Measurements from ENCODE around the gene APBB1. TPM values are rescaled to one million over a fixed set of nuclear protein-coding genes. Genes with fewer than 3 reads are reported as not detected.

The APBB1 gene
- total RNA-seq (2014; rRNA removed; shearing (Covaris generic); ENCODE audit: low replicate concordance): not detected in 2 replicates

DNA sequence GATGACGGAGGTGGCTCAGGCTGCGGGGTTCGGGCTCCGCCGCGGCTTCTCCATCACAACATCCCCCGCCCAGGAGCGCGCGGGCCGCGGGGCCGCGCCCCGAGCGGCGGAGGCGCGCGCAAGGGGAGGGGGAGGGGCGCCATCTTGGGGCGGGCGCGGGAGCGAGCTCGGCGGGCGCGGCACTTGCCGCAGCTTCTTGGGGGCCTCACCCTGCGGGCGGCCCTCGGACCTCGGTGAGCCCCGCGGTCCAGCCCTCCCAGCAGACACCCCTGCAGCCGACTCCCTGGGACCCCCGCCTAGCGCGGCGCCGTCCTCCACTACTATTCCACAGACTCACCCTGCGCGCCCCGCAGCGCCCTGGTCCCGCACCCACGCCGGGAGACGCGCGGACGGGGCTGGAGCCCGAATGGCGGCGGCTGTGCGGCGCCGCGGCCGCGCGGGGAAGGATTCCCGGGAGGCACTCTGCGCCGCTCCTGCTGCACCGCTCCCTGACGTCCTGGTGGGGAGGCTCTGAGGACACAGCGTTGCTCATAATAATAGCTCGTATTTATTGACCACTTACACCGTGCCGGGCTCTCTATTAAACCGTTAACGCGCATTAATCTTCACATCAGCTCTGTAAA is at the start of gene APBB1:
APBB1 (minus strand) TSS at position 86 of the 623 bp plus-strand sequence. CDS start 7,747 bp downstream, outside the sequence.
- Histone ChIP-seq H3K4me3 (ENCODE audit: low read length) (no peak within 1 kb of the TSS), H3K4me2 (ENCODE audit: low read depth, low read length, poor library complexity, severe bottlenecking) (no peak within 1 kb of the TSS), H3K9me3 (ENCODE audit: low read length) (no peaks in the 10 kb centered on the region), H3K27ac (ENCODE audit: low read length) (no peak within 1 kb of the TSS), H3K9ac (ENCODE audit: low read length) (no peak within 1 kb of the TSS), H3K4me1 (ENCODE audit: low read length) (no peaks in the 10 kb centered on the region), H3K9me2 (replicated peaks; ENCODE audit: insufficient read depth, low read length) (no peaks in the 10 kb centered on the region), H2AFZ (ENCODE audit: low read length) (no peak within 1 kb of the TSS), H3K36me3 (ENCODE audit: insufficient read depth, low read length) (no peaks in the 10 kb centered on the region), H3K79me2 (ENCODE audit: low read length) (no peaks in the 10 kb centered on the region), H3K27me3 (ENCODE audit: low read length) (no peaks in the 10 kb centered on the region), H4K20me1 (ENCODE audit: insufficient read depth, low read depth, low read length) (no peaks in the 10 kb centered on the region)
- DNase-seq: no peak

DNA sequence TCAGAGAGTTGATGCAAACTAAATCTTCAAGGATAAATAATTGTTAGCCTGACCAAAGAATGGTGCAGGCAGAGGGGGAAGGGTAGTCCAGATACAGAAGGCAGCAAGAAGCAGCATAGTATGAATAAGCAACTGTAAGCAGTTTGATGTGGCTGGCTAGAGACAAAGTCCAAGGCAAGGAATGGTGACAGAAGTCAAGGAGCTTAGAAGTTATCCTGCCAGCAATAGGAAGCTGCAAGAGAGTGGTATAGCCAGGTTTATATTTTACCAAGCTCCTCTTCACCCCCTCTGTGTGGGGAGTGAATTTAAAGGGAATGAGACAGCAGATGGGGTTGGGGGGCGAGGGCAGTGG is 40.2 kb upstream of the APBB1 start:
- peaks cover 16% of the 10 kb centered on the region for H3K4me1 ChIP-seq (ENCODE audit: low read length)
- no peaks in the 10 kb centered on the region for H4K20me1 ChIP-seq (ENCODE audit: insufficient read depth, low read depth, low read length)
- H3K27me3 ChIP-seq (ENCODE audit: low read length): no peaks in the 10 kb centered on the region
- no peak overlapping the region for H3K4me3 ChIP-seq (ENCODE audit: low read length)
- no peaks in the 10 kb centered on the region for H3K36me3 ChIP-seq (ENCODE audit: insufficient read depth, low read length)
- H3K9me3 ChIP-seq (ENCODE audit: low read length): no peaks in the 10 kb centered on the region
- H3K79me2 ChIP-seq (ENCODE audit: low read length): no peaks in the 10 kb centered on the region
- H3K27ac ChIP-seq (ENCODE audit: low read length): no peak overlapping the region
- H3K9me2 ChIP-seq (replicated peaks; ENCODE audit: insufficient read depth, low read length): no peaks in the 10 kb centered on the region
- H3K4me2 ChIP-seq (ENCODE audit: low read depth, low read length, poor library complexity, severe bottlenecking): no peak overlapping the region
- DNase-seq: no peak
- H2AFZ ChIP-seq (ENCODE audit: low read length): no peak overlapping the region
- no peak overlapping the region for H3K9ac ChIP-seq (ENCODE audit: low read length)

DNA sequence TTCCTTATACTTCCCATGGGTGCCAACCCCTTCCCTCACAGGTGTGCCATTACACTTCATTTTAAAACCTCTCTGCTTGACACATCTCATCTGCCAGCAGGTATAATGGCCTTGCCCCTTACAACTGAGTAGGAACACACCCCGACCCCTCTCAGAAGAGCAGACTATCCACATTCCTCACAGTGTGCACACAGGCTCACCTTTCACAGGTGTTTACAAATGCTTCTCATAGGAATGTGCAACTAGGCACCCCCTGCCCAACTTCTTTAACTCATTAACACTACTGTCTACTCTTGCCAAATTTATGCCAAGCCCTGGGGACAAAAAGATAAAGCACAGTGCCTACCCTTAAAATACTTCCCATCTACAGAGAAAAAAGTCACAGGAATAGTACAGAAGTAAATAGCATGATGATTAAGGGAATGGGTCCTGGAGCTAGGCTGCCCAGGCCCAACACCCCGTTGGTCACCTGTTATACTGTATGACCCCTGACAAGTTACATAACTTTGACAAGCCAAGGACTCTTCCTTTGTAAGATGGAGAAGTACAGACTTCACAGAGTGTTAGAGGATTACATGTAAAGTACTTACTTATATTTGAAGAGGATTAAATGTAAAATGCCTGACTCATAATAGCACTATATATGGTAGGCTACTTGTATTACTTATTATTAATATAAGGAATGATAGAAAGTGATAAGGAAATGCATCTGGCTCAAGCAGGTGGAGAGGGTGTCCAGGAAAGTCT is 39.6 kb upstream of the APBB1 start:
- Histone ChIP-seq H2AFZ (ENCODE audit: low read length) (no peak overlapping the region), H3K9ac (ENCODE audit: low read length) (no peak overlapping the region), H3K4me2 (ENCODE audit: low read depth, low read length, poor library complexity, severe bottlenecking) (no peak overlapping the region), H3K4me3 (ENCODE audit: low read length) (no peak overlapping the region), H3K27me3 (ENCODE audit: low read length) (no peaks in the 10 kb centered on the region), H3K27ac (ENCODE audit: low read length) (no peak overlapping the region), H3K9me3 (ENCODE audit: low read length) (no peaks in the 10 kb centered on the region), H3K4me1 (ENCODE audit: low read length) (peaks cover 16% of the 10 kb centered on the region), H3K36me3 (ENCODE audit: insufficient read depth, low read length) (no peaks in the 10 kb centered on the region), H3K9me2 (replicated peaks; ENCODE audit: insufficient read depth, low read length) (no peaks in the 10 kb centered on the region), H3K79me2 (ENCODE audit: low read length) (no peaks in the 10 kb centered on the region), H4K20me1 (ENCODE audit: insufficient read depth, low read depth, low read length) (no peaks in the 10 kb centered on the region)
- DNase-seq: no peak

DNA sequence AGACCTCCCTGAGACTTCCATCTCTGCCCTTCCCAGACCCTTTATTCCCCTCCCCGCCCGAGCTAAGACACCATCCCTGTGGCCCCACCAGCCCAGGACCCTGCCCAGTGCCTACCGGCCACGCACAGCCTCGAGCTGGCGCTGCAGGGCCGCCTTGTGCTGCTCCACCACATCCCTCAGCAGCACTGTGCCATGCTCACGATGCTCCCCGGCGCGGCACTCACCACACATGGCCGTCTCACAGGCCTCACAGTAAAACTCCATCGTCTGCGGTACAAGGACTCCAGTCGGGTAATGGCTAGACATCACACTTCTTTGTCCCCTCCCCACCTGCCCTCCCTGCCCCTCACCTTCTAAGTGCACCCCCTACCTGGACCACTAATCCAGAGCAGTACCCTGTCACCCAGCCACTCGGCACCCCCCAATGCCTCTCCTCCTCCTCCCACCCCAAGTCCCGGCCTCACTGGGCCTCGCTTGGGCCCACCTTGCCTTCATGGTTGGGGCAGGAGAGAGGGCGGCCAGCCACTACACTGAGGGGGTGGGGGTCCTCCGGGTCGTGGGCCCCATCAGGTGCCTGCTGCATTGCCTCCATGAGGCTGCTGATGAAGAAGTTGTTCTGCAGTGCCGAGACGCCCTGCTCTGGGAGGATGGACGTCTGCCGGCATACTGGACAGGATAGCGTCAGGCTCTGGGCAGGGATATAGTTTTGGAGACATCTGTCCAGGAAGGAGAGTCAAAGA is 38.9 kb upstream of the APBB1 start:
- DNase-seq: no peak
- Histone ChIP-seq H3K4me1 (ENCODE audit: low read length) (peaks cover 16% of the 10 kb centered on the region), H3K27ac (ENCODE audit: low read length) (no peak overlapping the region), H3K9ac (ENCODE audit: low read length) (no peak overlapping the region), H3K9me2 (replicated peaks; ENCODE audit: insufficient read depth, low read length) (no peaks in the 10 kb centered on the region), H4K20me1 (ENCODE audit: insufficient read depth, low read depth, low read length) (no peaks in the 10 kb centered on the region), H3K36me3 (ENCODE audit: insufficient read depth, low read length) (no peaks in the 10 kb centered on the region), H3K4me3 (ENCODE audit: low read length) (no peak overlapping the region), H3K4me2 (ENCODE audit: low read depth, low read length, poor library complexity, severe bottlenecking) (no peak overlapping the region), H3K79me2 (ENCODE audit: low read length) (no peaks in the 10 kb centered on the region), H3K27me3 (ENCODE audit: low read length) (no peaks in the 10 kb centered on the region), H3K9me3 (ENCODE audit: low read length) (no peaks in the 10 kb centered on the region), H2AFZ (ENCODE audit: low read length) (no peak overlapping the region)

DNA sequence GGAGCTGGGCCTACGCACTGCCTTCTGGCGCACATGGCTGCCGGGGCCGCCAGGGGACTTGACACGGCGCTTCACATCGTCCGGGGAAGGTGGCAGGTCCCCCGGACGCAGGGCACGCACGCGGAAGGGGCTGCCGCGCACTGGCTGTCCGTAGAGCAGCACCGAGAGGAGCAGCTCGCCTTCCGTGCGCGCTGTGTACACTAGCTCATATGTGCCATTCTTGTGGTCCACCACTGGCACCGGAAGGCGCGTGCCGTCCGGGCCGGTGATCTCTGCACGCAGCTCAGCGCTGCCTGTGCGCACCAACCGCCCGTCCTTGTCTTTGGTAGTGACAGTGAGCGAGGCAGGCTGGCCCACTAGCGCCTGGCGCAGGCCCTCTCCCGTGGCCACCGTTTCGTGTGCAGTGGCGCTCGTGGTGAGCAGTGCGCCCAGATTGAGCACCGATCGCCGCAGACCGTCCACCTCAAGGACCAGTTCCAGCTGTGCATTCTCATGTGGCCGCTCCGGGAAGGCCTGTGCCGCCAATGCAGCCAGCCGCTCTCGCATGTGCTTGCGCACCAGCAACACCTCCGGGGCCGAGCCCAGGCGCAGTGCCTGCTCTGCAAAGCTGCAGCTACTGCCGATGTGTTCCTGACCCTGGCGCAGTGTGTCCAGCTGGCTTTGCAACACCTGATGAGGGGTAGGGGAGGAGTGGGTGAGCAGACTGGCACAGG is 37.6 kb upstream of the APBB1 start:
- Histone ChIP-seq H4K20me1 (ENCODE audit: insufficient read depth, low read depth, low read length) (no peaks in the 10 kb centered on the region), H3K4me1 (ENCODE audit: low read length) (peaks cover 16% of the 10 kb centered on the region), H3K27me3 (ENCODE audit: low read length) (no peaks in the 10 kb centered on the region), H3K9ac (ENCODE audit: low read length) (no peak overlapping the region), H3K27ac (ENCODE audit: low read length) (no peak overlapping the region), H2AFZ (ENCODE audit: low read length) (no peak overlapping the region), H3K79me2 (ENCODE audit: low read length) (no peaks in the 10 kb centered on the region), H3K9me2 (replicated peaks; ENCODE audit: insufficient read depth, low read length) (no peaks in the 10 kb centered on the region), H3K4me2 (ENCODE audit: low read depth, low read length, poor library complexity, severe bottlenecking) (no peak overlapping the region), H3K9me3 (ENCODE audit: low read length) (no peaks in the 10 kb centered on the region), H3K4me3 (ENCODE audit: low read length) (no peak overlapping the region), H3K36me3 (ENCODE audit: insufficient read depth, low read length) (no peaks in the 10 kb centered on the region)
- DNase-seq: no peak

DNA sequence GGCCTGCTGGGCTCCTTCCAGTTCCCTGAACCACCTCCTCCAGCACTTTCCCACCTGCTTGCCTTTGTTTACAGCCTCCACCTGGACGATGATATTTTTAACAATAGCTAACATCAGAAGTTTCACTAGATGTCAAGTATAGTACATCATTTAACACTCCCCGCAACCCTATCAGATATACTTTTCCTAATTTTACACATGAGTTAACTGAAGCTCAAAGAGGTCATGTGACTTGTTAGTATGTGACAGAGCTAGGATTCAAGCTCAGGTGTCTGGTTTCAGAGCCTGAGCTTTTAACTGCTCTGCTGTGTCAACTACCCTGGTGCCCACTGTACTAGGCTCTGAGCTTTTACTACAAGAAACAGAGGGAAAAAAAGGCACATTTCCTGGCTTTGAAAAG is 36.2 kb upstream of the APBB1 start:
- Histone ChIP-seq H3K9me2 (replicated peaks; ENCODE audit: insufficient read depth, low read length) (no peaks in the 10 kb centered on the region), H3K4me1 (ENCODE audit: low read length) (peaks cover 16% of the 10 kb centered on the region), H3K9ac (ENCODE audit: low read length) (no peak overlapping the region), H3K79me2 (ENCODE audit: low read length) (no peaks in the 10 kb centered on the region), H3K36me3 (ENCODE audit: insufficient read depth, low read length) (no peaks in the 10 kb centered on the region), H2AFZ (ENCODE audit: low read length) (no peak overlapping the region), H3K4me2 (ENCODE audit: low read depth, low read length, poor library complexity, severe bottlenecking) (no peak overlapping the region), H3K27ac (ENCODE audit: low read length) (no peak overlapping the region), H4K20me1 (ENCODE audit: insufficient read depth, low read depth, low read length) (no peaks in the 10 kb centered on the region), H3K9me3 (ENCODE audit: low read length) (no peaks in the 10 kb centered on the region), H3K4me3 (ENCODE audit: low read length) (no peak overlapping the region), H3K27me3 (ENCODE audit: low read length) (no peaks in the 10 kb centered on the region)
- no peak for DNase-seq

DNA sequence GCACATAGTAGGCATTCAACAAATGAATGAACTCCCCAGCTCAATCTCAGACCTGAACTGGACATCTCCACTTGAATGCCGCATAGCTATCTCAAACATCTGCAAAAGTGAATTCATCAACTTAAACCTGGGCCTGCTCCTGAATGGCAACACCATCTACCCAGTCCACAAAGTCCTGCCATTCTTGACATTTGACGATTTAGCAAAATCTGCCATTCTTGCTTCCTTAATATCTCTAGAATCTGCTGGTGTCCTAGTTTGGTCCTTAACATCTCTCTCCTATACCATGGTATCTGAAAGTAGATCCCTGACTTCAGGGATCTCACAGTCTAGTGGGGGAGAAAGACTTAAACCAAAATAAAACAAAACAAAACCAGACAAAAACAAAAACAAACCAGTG is 34.3 kb upstream of the APBB1 start:
- Histone ChIP-seq H4K20me1 (ENCODE audit: insufficient read depth, low read depth, low read length) (no peaks in the 10 kb centered on the region), H3K9me3 (ENCODE audit: low read length) (no peaks in the 10 kb centered on the region), H3K9me2 (replicated peaks; ENCODE audit: insufficient read depth, low read length) (no peaks in the 10 kb centered on the region), H3K27ac (ENCODE audit: low read length) (no peak overlapping the region), H3K36me3 (ENCODE audit: insufficient read depth, low read length) (no peaks in the 10 kb centered on the region), H2AFZ (ENCODE audit: low read length) (no peak overlapping the region), H3K27me3 (ENCODE audit: low read length) (no peaks in the 10 kb centered on the region), H3K4me3 (ENCODE audit: low read length) (no peak overlapping the region), H3K9ac (ENCODE audit: low read length) (no peak overlapping the region), H3K79me2 (ENCODE audit: low read length) (no peaks in the 10 kb centered on the region), H3K4me2 (ENCODE audit: low read depth, low read length, poor library complexity, severe bottlenecking) (no peak overlapping the region), H3K4me1 (ENCODE audit: low read length) (peaks cover 6% of the 10 kb centered on the region)
- DNase-seq: no peak

DNA sequence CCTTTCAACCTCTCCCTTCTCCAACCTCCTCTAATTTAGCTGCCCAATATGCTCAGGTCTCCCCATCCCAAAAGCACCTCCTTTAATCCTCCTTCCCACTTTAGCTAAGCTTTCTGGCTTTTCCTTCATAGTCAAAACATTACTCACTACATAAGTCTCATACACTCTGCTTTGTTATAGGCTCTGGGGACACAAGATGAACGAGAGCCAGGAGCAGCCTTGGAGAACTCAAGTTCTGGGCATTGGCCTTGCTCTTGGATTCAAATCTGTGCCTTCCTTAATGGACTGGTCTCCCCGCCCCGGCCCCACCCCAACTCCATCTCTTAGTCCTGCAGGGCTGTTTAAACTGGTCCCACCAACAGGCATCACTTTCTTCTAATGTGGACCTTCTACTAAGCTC is 33.3 kb upstream of the APBB1 start:
- Histone ChIP-seq H3K4me3 (ENCODE audit: low read length) (no peak overlapping the region), H3K4me2 (ENCODE audit: low read depth, low read length, poor library complexity, severe bottlenecking) (no peak overlapping the region), H3K36me3 (ENCODE audit: insufficient read depth, low read length) (no peaks in the 10 kb centered on the region), H2AFZ (ENCODE audit: low read length) (no peak overlapping the region), H3K4me1 (ENCODE audit: low read length) (peaks cover 6% of the 10 kb centered on the region), H4K20me1 (ENCODE audit: insufficient read depth, low read depth, low read length) (no peaks in the 10 kb centered on the region), H3K79me2 (ENCODE audit: low read length) (no peaks in the 10 kb centered on the region), H3K27ac (ENCODE audit: low read length) (no peak overlapping the region), H3K27me3 (ENCODE audit: low read length) (no peaks in the 10 kb centered on the region), H3K9me2 (replicated peaks; ENCODE audit: insufficient read depth, low read length) (no peaks in the 10 kb centered on the region), H3K9me3 (ENCODE audit: low read length) (no peaks in the 10 kb centered on the region), H3K9ac (ENCODE audit: low read length) (no peak overlapping the region)
- DNase-seq: no peak

All from Karpas-422 (cell line).